IMR-90 (cell line): ENCODE data around the gene PRRC1. TPM values are rescaled to one million over a fixed set of nuclear protein-coding genes. Genes with fewer than 3 reads are reported as not detected.
"Not testable (repeated sequence)": the region's sequence is repeated elsewhere in the genome, so short reads cannot be mapped to it uniquely, and the experiment has no call there.

Source experiments
- ATAC-seq: fragments of 200-7000 bp; cut with Tn5 transposase; 2 replicates; pipeline ENCODE4 v1.9.1; 2020; ENCODE audit warnings: low read depth, mild to moderate bottlenecking, moderate library complexity
- BruUV-seq: library from RNA; stranded (reverse); fragments of 400-500 nt; replicated peaks from 2 replicates; lab custom pipeline; 2021; lab: Mats Ljungman, UMichigan
- CTCF ChIA-PET: fragments of 300-600 bp; formaldehyde crosslinking; extraction: SDS; loops from one replicate; lab custom pipeline; 2021; ENCODE audit warnings: antibody characterized with exemption; lab: Yijun Ruan, JAX
- POLR2A ChIA-PET: fragments of 300-600 bp; sonication (Branson Sonifier 250); formaldehyde crosslinking; loops from one replicate; lab custom pipeline; 2022; ENCODE audit warnings: antibody characterized with exemption; ENCODE audit not compliant: unreplicated experiment; lab: Charles Lee
- DNase-seq: peaks from one replicate; pipeline ENCODE4 v3.0.0; 2013
- H2AFZ ChIP-seq: replicated peaks from 2 replicates; pipeline ENCODE3; 2013; ENCODE audit warnings: low read length, mild to moderate bottlenecking; ENCODE audit not compliant: poor library complexity
- H2AK5ac ChIP-seq: 2 replicates; pipeline ENCODE4 v1.6.1; 2013; ENCODE audit warnings: low read depth, low read length, inconsistent platforms
- H2AK9ac ChIP-seq: replicated peaks from 2 replicates; pipeline ENCODE3; 2013; ENCODE audit warnings: mild to moderate bottlenecking, low read depth, low read length, moderate library complexity; ENCODE audit not compliant: poor library complexity
- H2BK120ac ChIP-seq: 2 replicates; pipeline ENCODE4 v1.6.1; 2013; ENCODE audit warnings: low read depth, low read length, inconsistent platforms
- H2BK15ac ChIP-seq: 3 replicates; pipeline ENCODE4 v1.6.1; 2013; ENCODE audit warnings: low read depth, low read length, inconsistent platforms
- H2BK20ac ChIP-seq: 2 replicates; pipeline ENCODE4 v1.6.1; 2013; ENCODE audit warnings: low read depth, mild to moderate bottlenecking, inconsistent platforms, low read length, moderate library complexity
- H2BK5ac ChIP-seq: 2 replicates; pipeline ENCODE4 v1.6.1; 2013; ENCODE audit warnings: mild to moderate bottlenecking, low read depth, low read length, inconsistent platforms; ENCODE audit not compliant: poor library complexity, severe bottlenecking
- H3K14ac ChIP-seq: replicated peaks from 2 replicates; pipeline ENCODE4 v1.6.1; 2013; ENCODE audit warnings: low read depth, low read length, inconsistent platforms
- H3K18ac ChIP-seq: 2 replicates; pipeline ENCODE4 v1.6.1; 2013; ENCODE audit warnings: low read depth, low read length, control low read depth
- H3K23ac ChIP-seq: 2 replicates; pipeline ENCODE4 v1.6.1; 2013; ENCODE audit warnings: low read depth, low read length, inconsistent platforms
- H3K27ac ChIP-seq: 2 replicates; pipeline ENCODE4 v1.5.1; 2013; ENCODE audit warnings: mild to moderate bottlenecking, control low read depth, low read length; ENCODE audit not compliant: insufficient read depth
- H3K27me3 ChIP-seq: 2 replicates; pipeline ENCODE4 v1.6.1; 2013; ENCODE audit warnings: low read length; ENCODE audit not compliant: control insufficient read depth, insufficient read depth
- H3K36me3 ChIP-seq: 2 replicates; pipeline ENCODE4 v1.6.1; 2013; ENCODE audit warnings: low read length, mixed read lengths; ENCODE audit not compliant: control insufficient read depth, insufficient read depth
- H3K4ac ChIP-seq: 2 replicates; pipeline ENCODE4 v1.6.1; 2013; ENCODE audit warnings: low read depth, low read length, inconsistent platforms
- H3K4me1 ChIP-seq: 2 replicates; pipeline ENCODE4 v1.6.1; 2013; ENCODE audit warnings: low read length, mixed read lengths; ENCODE audit not compliant: control insufficient read depth, insufficient read depth
- H3K4me2 ChIP-seq: 2 replicates; pipeline ENCODE4 v1.6.1; 2013; ENCODE audit warnings: low read depth, mild to moderate bottlenecking, control low read depth, low read length, moderate library complexity
- H3K4me3 ChIP-seq: 2 replicates; pipeline ENCODE4 v1.5.1; 2013; ENCODE audit warnings: low read depth, mild to moderate bottlenecking, control low read depth, low read length, moderate library complexity; ENCODE audit not compliant: insufficient read depth
- H3K56ac ChIP-seq: 2 replicates; pipeline ENCODE4 v1.6.1; 2013; ENCODE audit warnings: low read length, inconsistent platforms; ENCODE audit not compliant: insufficient read depth; ENCODE audit errors: extremely low read depth
- H3K79me1 ChIP-seq, 2 experiments: 2 replicates each; pipeline ENCODE4 v1.6.1; 2013; ENCODE audit warnings: low read length in 2 of 2, inconsistent platforms in 1 of 2, low read depth in 1 of 2
- H3K9ac ChIP-seq: 2 replicates; pipeline ENCODE4 v1.6.1; 2013; ENCODE audit warnings: low read depth, low read length, control low read depth
- H3K9me1 ChIP-seq: 2 replicates; pipeline ENCODE4 v1.6.1; 2013; ENCODE audit warnings: low read length, inconsistent platforms; ENCODE audit not compliant: insufficient read depth
- H3K9me3 ChIP-seq: 2 replicates; pipeline ENCODE4 v1.6.1; 2013; ENCODE audit warnings: low read length; ENCODE audit not compliant: control insufficient read depth, insufficient read depth
- H4K20me1 ChIP-seq: 2 replicates; pipeline ENCODE4 v1.6.1; 2013; ENCODE audit warnings: low read length, inconsistent platforms; ENCODE audit not compliant: insufficient read depth
- H4K5ac ChIP-seq: 2 replicates; pipeline ENCODE4 v1.6.1; 2013; ENCODE audit warnings: mild to moderate bottlenecking, low read depth, low read length, control low read depth
- H4K8ac ChIP-seq, 2 experiments: 2 replicates each; pipeline ENCODE4 v1.6.1; 2013; ENCODE audit warnings: low read depth in 2 of 2, low read length in 2 of 2, control low read depth in 1 of 2, inconsistent platforms in 1 of 2
- H4K91ac ChIP-seq: 2 replicates; pipeline ENCODE4 v1.6.1; 2013; ENCODE audit warnings: low read depth, low read length, inconsistent platforms; ENCODE audit not compliant: insufficient read depth
- WGBS, 2 experiments: methylation state at CpG; one replicate each; pipeline versions ENCODE4 v1.1.5 to v1.1.7; 2013; ENCODE audit warnings: missing lambda C conversion rate in 2 of 2; ENCODE audit not compliant: insufficient read length in 1 of 2; ENCODE audit errors: extremely low coverage in 2 of 2; 5-methylcytosine and 5-hydroxymethylcytosine counted together
- dilution Hi-C: fragments of 300-500 bp; cut with HindIII; formaldehyde crosslinking; loops from one replicate; pipeline ENCODE4 v1.14.3; 2018; ENCODE audit warnings: low sequenced_read_pairs; ENCODE audit not compliant: unreplicated experiment
- in situ Hi-C: fragments of 300-500 bp; cut with MboI; formaldehyde crosslinking; loops from 3 replicates; pipeline ENCODE4 v1.14.3; 2019; ENCODE audit warnings: low sequenced_read_pairs, inconsistent platforms, mixed read lengths
- intact Hi-C: fragments of 100-400 bp; cut with micrococcal nuclease; formaldehyde crosslinking; loops from 2 replicates; pipeline ENCODE4 v1.10.0; 2022
- polyA plus RNA-seq, 3 experiments: library from polyadenylated mRNA; depleted of rRNA; stranded (reverse); fragments of >200 nt; gene quantifications; 2 replicates each; pipeline ENCODE4 v1.2.3, GENCODE V29; 2012; ENCODE audit warnings: low replicate concordance in 1 of 3
- total RNA-seq: library from RNA; depleted of rRNA; stranded (reverse); fragments of >200 nt; gene quantifications from 2 replicates; pipeline ENCODE4 v1.2.3, GENCODE V29; 2012

The PRRC1 gene
- total and polyA plus RNA-seq, 2 of the 4 experiments (the other 2 are of a cell fraction): 46.8 to 63.1 TPM

DNA sequence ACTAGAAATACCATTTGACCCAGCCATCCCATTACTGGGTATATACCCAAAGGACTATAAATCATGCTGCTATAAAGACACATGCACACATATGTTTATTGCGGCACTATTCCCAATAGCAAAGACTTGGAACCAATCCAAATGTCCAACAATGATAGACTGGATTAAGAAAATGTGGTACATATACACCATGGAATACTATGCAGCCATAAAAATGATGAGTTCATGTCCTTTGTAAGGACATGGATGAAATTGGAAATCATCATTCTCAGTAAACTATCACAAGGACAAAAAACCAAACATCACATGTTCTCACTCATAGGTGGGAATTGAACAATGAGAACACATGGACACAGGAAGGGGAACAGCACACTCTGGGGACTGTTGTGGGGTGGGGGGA is 27.8 kb downstream of the PRRC1 start:
- CTCF ChIA-PET, H2AK9ac ChIP-seq, intact Hi-C loops: not testable (repeated sequence)

More for the DNA sequence above, 27.8 kb downstream of the PRRC1 start:
- H2BK120ac ChIP-seq, H3K23ac ChIP-seq, dilution Hi-C loops, H3K18ac ChIP-seq, H3K9ac ChIP-seq, H4K5ac ChIP-seq, POLR2A ChIA-PET, H3K4me2 ChIP-seq, DNase-seq, H2AFZ ChIP-seq, BruUV-seq, H3K4me1 ChIP-seq, H3K14ac ChIP-seq, H2BK15ac ChIP-seq, H3K36me3 ChIP-seq, H3K4me3 ChIP-seq, H3K9me1 ChIP-seq, H4K8ac ChIP-seq, ATAC-seq, H2BK5ac ChIP-seq, H2AK5ac ChIP-seq, H3K9me3 ChIP-seq, H3K27me3 ChIP-seq, H4K91ac ChIP-seq, H3K56ac ChIP-seq, H3K4ac ChIP-seq, H3K27ac ChIP-seq, H2BK20ac ChIP-seq, in situ Hi-C loops, H4K20me1 ChIP-seq: not testable (repeated sequence)
- H3K79me1 ChIP-seq: peaks cover 7 to 13% of the 10 kb centered on the region in 2 experiments; a peak in 3 of 4 replicates
- no CpG with 5 or more reads among the region's 1 CpG for WGBS, 2 experiments
